ENCODE results near the gene SLC25A28.

The SLC25A28 gene

DNA sequence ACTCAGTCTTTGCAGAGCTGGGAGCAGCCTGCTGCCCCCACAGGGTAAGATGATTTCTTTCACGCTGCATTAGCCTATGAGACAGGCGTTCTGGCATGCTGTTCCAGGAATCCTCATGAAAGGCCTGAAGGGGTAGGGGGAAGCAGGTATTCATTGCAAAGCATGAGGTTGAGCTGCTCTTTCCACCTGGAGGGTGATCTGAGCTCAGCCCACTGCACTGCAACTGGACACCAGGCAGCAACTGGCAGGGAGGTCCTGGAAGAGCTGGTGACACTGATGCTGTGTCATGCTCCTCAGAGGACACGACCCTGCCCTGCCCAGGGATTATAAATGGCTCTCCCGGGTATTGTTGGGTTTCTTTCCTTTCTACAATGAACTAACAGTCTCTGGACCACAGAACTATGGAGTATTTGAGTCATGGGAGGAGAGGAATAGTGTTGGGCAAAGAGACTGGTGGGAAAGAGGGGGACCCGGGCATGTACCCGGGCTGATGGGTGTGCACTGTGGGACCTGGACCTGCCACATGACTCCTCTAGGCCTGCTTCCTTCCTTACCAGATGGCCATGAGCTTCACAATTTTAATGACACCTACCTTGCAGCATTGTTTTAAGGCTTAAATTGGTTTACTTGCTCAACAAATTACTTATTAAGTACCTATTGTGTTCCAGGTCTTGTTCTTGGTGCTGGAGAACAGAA lies 24.3 kb downstream of the SLC25A28 start:
- in situ Hi-C loops (cut with HindIII; ENCODE audit: low sequenced_read_pairs), result no loop called here

DNA sequence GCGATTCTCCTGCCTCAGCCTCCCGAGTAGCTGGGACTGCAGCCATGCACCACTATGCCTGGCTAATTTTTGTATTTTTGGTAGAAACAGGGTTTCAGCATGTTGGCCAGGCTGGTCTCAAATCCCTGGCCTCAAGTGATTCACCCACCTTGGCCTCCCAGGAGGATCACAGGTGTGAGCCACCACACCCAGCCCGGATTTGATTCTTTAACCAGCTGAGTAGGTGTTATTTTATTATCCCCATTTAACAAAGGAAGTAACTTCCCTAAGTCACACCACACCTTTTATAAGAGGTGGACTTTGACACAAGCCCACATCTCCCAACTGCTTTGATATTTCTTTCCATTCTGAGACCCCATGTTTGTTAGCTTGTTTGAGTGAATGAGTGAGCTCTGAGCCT lies 25.0 kb downstream of the SLC25A28 start:
- in situ Hi-C loops (cut with HindIII; ENCODE audit: low sequenced_read_pairs), result no loop called here

DNA sequence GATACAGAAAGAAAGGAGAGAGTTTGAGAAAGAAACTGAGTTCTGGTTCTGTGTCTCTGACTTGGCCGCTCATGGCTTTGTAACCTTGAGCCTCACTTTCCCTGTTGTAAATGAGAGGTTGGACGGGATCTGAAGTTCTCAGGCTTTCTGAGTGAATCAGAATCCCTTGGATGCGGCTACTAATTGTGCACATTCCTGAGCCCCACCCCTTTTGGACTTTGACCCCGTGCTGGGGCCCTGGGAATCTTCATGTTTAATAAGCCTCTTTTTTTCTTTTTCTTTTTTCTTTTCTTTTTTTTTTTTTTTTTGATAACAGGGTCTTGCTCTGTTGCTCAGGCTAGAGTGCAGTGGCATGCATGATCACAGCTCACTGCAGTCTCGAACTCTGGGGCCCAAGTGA lies 26.9 kb downstream of the SLC25A28 start:
- in situ Hi-C loops (cut with HindIII; ENCODE audit: low sequenced_read_pairs), result no loop called here

DNA sequence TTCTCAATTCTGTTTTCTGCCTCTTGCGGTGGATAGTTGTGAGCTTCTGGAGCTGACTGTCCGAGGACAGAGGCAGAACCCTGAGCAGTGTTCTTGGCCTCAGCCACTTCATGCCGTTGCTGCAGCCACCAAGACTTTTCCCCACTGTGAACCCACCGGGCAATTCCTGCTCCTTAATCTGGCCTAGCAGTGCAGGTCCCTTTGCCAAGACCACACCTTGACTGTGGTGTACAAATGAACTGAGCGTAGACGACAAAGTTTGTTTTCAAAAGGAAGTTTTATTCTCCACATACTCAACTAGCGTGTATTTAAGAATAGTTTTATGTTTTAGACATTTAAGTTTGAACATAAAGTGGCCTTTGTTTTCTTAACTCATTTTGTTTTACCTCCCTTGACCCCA lies 29.4 kb downstream of the SLC25A28 start:
- in situ Hi-C loops (cut with HindIII; ENCODE audit: low sequenced_read_pairs), result no loop called here

DNA sequence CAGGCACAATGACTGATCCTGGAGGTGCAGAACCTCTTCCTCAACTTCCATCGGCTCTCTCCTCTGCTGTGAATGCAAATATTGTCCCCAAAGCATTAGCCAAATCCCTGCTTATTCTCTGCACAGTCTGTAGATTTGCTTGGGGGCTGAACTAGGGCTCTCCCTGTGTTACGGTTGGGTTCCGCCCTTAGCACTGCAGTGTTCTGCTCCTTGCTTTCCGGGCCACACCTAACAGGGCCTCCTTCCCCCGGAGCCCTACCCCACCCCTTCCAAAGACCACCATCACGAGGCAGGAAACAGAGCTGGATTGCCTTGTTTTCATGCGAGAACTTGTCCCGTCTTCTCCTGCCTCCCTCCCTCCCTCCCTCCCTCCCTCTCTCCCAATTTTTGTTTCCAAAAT lies 36.6 kb downstream of the SLC25A28 start:
- in situ Hi-C loops (cut with HindIII; ENCODE audit: low sequenced_read_pairs), result no loop called here

DNA sequence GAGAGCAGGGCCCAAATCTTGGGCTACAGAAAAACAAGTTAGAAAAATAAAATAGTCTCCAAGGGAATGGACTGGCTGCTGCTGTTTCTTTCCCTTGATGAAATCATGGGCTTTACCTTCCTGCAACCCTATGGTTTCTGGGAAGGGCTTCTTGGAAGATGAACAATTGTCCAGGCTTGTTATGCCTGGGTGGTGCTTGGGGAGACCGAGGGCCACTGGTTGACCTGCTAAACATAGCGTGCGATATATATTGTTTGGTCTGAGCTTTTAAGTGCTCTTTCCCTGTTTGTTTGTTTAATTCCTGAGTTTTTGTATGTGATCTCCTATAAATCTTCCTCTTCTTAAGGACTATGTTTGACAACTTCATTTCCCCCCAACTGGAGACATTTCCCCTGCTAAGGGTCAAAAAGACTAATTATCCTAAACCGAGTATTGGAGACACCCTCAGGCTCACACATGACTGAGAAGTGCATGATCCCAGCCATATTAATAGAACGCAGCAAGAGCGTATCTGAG lies 37.9 kb downstream of the SLC25A28 start:
- in situ Hi-C loops (cut with HindIII; ENCODE audit: low sequenced_read_pairs), result no loop called here

DNA sequence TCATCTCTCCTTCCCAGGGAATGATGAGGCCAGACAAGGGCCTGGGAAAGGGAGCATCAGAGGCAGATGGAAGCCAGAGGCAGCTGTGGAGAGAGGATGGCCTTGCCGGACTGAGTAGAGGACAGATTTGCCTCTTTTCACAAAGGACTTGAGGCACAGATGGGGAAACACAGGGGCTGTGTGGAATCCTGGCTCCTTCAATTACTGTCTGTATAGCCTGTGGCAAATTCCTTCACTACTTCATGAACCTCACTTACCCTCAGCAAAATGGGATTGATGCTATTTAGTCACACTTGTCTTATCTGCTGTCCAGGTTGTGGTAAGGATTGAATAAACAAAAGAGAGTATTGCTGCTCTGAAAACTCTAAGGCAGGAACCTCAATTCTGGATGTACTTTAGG lies 40.3 kb downstream of the SLC25A28 start:
- in situ Hi-C loops (cut with HindIII; ENCODE audit: low sequenced_read_pairs), result no loop called here

DNA sequence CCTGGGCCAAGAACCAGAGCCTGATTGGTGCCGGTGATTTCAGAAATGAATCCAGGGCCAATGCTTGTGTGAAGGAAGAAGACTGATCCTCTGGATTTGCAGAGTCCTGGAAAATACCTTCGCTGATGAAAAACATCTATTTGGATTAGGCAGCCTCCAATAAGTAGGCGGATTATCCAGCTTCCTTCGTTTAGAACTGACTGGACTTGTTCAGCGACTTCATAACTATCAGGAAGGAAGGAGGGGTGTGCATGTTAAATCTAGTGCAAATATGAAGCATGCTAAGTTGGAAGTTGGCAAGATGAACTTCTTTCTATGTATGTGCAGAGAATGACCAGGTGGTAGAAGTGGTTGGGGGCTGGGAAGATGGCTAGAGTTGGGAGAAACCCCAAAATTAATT lies 46.4 kb downstream of the SLC25A28 start:
- in situ Hi-C loops (cut with HindIII; ENCODE audit: low sequenced_read_pairs), result no loop called here

DNA sequence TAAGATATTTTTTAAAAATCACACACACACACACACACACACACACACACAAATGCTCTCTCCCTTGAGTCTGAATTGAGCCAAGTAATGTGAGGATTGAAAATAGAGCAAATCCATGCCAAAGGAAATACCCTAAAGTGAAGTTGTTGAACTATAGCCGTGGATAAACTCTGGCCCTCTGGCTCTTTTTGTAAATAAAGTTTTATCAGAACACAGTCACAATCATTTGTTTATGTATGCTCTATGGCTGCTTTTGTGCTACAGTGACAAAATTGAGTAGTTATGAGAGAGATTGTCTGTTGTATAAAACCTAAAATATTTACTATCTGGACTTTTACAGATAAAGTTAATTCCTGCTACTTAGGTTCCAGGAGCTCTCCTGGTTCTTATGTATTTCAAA lies 48.4 kb downstream of the SLC25A28 start:
- in situ Hi-C loops (cut with HindIII; ENCODE audit: low sequenced_read_pairs), result no loop called here

DNA sequence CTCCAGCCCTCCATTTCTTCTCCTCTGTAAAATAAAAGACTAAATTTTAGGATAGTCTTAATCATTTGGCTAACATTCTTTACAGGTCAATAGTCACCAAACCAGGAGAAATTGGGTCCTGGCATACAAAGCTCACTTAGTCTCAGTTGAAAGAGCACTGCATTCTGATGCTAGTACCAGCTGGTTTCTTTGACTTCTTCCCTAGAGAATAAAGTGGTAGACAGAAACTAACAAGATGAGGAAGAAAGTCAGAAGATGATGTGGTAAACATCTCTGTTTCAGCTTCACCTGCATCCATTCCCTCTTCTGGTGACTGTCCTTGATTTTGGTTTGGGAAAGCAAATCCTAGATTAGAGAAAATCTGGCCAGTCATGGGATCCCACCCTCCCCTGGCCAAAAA lies 50.3 kb downstream of the SLC25A28 start:
- in situ Hi-C loops (cut with HindIII; ENCODE audit: low sequenced_read_pairs), result no loop called here

DNA sequence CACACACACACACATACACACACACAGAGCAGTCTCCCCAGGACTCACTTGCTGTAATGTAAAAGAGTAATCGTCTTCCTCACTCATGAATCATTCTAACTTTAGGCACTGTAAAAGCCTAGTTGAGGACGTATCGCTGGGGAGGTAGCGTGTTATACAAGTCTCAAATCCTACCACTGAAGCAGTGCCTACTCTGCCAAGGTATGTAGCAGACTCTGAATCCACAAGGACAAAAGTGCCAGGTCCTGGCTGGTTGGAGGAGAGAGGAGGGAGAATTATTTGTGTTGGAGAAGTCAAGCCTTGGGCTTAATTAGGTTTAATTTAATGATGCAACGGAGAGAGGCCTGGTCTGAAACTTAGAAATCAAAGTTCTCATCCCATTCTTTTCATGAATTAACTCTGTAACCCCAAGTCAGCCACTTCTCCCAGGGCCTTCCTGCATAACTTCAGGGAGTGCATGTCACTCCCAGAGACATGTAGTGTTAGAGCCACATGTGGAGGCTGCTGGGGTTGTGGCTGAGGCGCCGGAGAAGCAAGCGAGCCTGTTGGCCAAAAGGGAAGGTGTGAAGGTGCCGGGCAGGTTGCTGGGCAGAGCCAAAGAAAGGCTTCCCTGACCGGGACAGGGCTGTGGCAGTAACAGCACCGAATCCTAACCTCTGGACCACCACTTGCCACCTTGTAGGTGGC lies 50.8 kb downstream of the SLC25A28 start:
- in situ Hi-C loops (cut with HindIII; ENCODE audit: low sequenced_read_pairs), result no loop called here

DNA sequence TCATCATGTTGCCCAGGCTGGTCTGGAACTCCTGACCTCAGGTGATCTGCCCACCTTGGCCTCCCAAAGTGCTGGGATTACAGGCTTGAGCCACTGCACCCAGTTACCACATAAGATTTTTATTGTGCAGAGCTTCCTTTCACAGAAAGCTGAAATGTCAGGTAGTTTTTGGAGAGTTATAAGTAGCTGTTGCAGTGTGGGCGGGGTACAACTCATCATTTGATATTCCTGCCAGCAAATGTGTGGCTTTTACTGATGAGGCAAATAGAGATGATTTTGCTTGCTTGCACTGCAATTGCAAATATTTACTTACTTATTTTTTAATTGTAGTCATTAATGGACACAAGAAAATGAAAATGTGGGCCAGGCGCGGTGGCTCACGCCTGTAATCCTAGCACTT lies 55.1 kb downstream of the SLC25A28 start:
- in situ Hi-C loops (cut with HindIII; ENCODE audit: low sequenced_read_pairs), result no loop called here

DNA sequence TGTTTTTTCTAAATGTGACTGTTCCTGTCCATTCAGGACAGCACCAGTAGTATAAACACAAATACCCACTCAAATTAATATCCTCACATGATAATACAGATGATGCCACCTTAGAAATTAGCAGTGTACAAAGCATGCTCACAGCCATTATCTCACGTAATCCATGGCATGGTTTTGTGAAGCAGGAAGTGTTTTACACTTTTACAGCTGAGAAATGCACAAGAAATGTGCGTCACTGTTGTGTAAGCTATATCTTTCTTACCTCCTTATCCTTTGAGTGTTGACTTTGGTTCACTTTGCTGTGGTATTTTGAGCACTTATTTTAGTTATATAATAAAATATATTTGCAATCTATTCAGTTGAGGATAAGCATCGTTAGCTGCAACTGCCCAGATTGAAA lies 55.9 kb downstream of the SLC25A28 start:
- in situ Hi-C loops (cut with HindIII; ENCODE audit: low sequenced_read_pairs), result no loop called here

DNA sequence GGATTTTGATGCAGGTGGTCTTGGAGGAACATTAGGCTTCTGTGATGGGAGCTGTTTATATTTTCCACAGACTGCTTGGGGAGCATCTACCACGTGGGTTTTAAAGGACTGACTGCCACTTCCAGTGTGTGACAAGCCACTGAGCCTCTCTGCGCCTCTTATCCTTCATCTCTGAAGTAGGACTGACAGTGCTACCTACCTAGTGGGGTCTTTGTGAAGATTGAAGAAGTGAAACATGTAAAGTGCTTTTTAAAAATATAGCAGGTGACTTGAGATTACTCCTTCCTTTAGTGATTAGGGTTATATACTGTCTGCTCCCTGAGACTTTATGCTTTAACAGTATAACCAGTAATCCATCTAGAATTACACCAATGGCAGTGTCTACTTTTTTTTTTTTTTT lies 57.6 kb downstream of the SLC25A28 start:
- in situ Hi-C loops (cut with HindIII; ENCODE audit: low sequenced_read_pairs), result no loop called here
